ENCODE measurements around the gene EPHX1.

The EPHX1 gene

GRCh38 chr1:225842788-225843425, 33.0 kb downstream of the EPHX1 start:
- DNase-seq (ENCODE audit: low spot score), result no peak

DNA sequence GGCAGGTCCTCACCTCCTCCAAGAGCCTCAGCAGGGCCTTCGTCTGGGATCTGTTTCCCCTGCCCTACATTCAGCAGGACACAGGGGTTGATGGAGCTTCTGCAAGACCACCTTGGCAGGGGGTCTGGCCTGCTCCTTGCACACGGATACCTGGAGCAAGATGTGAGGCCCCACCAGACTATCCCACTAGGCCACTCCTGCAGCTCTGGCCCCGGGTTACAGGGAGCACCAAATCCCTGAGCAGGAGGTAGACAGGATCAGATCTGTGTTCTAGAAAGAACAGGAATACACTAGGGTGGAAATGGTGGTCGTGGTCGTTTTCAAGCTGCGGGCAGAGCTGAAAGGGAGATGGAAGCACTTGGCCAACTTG, 33.5 kb downstream of the EPHX1 start:
- no peak for DNase-seq (ENCODE audit: low spot score)

DNA sequence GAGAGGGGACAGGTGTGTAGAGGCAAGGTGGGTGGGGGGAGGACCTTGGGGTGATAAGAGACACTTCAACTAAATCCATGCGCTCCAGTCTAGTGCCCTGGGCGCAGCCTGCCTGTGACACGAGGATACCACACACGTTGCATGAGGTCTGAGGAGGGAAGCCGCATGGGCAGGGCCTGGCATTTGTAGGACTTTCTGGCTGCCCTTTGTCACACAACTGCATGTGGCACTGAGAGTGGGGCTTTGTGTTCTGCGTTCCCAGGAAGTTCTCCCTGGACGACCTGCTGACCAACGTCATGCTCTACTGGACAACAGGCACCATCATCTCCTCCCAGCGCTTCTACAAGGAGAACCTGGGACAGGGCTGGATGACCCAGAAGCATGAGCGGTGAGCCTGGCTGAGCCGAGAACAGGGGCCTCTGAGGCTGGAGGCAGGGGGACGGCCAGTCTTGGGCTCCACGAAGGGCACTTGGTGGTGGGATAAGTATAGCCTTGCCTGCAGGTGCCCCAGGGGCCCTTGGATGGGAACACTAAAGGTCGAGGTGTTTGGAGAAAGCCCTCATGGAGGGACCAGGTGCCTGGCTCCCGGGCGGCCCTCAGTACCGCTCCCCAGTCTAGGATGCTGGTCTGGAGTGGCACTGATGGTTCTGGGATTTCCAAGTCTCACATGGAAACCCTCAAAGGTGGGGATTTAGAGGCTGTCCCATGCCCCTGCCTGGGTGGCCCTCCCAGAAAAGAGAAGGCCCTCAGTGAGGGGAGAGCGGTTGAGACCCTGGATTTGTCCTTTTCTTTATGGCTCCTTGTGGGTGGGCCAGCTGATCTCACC, 34.5 kb downstream of the EPHX1 start:
- DNase-seq (ENCODE audit: low spot score), result no peak

DNA sequence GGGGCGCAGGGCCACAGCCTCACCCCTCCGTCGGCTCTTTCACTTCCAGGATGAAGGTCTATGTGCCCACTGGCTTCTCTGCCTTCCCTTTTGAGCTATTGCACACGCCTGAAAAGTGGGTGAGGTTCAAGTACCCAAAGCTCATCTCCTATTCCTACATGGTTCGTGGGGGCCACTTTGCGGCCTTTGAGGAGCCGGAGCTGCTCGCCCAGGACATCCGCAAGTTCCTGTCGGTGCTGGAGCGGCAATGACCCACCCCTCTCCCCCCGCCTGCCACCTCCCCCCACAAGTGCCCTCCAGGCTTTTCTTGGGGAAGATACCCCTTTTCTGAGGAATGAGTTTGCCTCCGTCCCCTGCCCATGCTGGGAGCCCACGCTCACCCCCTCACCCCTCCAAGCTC, 35.2 kb downstream of the EPHX1 start:
- DNase-seq (ENCODE audit: low spot score), result no peak

DNA sequence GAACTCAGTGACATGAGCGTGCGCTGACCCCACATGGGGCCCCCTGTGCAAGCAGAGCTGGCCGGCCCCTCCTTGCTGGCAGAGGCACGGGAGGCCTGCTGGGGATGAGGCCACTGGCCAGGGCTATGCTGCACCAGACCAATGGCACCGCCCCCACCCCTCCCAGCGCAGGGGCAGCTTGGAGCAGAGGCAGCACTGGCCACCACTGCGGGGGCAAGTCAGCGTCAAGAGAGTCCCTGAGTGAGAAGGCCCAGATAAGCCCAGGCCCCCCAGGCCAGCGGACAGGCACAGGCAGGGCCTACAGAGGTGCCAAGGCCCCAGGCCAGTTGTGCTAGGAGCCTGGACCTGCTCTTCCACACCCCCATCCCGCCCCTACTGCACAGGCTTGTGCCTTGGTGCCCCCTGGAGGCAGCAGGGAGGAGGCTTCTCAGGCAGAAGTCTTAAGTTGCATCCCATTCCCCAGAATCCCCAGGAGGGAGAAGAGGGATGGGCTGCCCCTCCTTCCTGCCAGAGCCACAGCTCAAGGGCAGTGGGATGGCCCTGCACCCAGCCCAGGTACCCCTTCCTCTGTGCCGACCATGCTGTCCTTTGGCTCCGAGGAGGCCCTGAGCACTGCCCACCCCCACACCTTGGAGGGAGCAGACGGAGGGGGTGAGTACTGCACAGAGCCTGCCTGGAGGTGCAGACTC, 35.8 kb downstream of the EPHX1 start:
- DNase-seq (ENCODE audit: low spot score), result peak; percentile 49

- no peak for DNase-seq (ENCODE audit: low spot score)
Measured at GRCh38 chr1:225846331-225847310, 36.7 kb downstream of the EPHX1 start.

GRCh38 chr1:225847610-225848009, 37.7 kb downstream of the EPHX1 start:
- DNase-seq (ENCODE audit: low spot score), result no peak

- DNase-seq (ENCODE audit: low spot score), result no peak
Measured at GRCh38 chr1:225848030-225848955, 38.4 kb downstream of the EPHX1 start.

- DNase-seq (ENCODE audit: low spot score), result peak; percentile 49
Measured at GRCh38 chr1:225849925-225850324, 40.0 kb downstream of the EPHX1 start.

DNA sequence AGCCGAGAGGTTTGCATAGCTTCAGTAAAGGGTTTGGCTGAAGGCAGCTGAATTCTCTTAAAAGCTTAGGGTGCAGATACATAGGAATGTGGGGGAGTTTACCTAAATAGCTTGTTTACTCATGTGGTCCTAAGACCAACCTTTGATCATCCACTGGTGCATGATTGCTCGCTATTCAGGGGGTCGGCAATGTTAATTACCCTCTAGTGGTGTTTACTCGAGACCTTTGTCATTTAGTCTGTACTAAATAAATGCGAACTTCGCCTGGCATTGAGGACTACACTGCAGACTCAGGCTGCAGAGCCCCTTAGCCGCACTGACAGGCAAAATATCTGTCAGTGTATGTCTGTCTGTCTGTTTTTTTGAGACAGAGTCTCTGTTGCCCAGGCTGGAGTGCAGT, 40.4 kb downstream of the EPHX1 start:
- no peak for DNase-seq (ENCODE audit: low spot score)

- no peak for DNase-seq (ENCODE audit: low spot score)
Measured at GRCh38 chr1:225851805-225852204, 41.9 kb downstream of the EPHX1 start.

- no peak for DNase-seq (ENCODE audit: low spot score)
Measured at GRCh38 chr1:225852413-225853124, 42.6 kb downstream of the EPHX1 start.

GRCh38 chr1:225853441-225853840, 43.5 kb downstream of the EPHX1 start:
- DNase-seq (ENCODE audit: low spot score), result no peak

DNA sequence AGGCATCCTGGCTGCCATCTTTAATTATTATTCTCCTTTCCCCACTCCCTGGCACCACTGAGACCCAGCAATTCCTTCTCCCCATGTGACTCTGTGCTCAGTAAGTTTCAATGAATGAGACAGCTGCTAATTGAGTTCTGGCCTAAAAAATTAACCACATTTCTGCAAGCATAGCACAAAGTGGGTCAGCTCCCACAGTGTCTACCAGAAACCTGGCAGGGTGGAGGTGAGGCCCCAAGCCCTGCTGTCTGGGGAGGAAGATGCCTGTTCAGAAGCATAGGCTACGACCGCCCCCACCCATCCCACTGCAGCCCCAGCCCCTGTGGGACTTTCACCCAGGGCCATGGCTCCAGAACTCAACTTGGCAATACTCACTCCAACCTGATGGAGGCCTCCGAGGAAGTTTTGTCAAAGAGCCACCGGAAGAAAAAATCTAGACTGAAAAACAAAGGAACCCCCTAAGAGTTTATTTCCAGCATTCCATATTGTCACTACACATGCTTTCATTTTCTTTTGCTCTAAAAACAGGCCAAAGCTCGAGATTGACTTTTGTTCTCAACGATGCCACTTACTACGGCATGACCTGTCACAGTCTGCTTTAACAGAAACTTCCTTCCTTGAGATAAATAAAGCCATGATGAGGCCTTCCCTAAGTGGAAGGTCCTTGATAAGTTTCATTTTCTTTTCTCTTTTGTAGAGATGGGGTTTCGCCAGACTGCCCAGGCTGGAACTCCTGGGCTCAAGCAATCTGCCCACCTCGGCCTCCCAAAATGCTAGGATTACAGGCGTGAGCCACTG, 45.8 kb downstream of the EPHX1 start:
- DNase-seq (ENCODE audit: low spot score), result no peak

DNA sequence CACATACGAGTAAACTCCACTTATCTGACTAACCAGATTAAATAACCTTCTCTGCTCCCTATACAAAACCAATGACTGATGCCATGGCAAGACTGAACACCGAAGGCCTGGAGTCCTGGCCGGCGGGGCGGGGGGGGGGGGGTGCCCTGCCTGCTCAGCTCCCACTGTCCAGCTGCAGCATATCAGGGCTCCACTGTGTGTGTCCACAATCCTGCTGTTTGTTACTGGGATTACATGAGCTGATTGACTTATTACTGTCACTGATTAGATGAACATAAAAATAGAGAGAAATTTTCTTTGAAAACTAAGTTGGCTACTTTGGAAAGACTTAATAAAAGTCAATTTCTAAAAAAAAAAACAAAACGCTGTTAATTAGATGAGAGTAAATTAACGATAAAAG, 47.3 kb downstream of the EPHX1 start:
- DNase-seq (ENCODE audit: low spot score), result no peak

DNA sequence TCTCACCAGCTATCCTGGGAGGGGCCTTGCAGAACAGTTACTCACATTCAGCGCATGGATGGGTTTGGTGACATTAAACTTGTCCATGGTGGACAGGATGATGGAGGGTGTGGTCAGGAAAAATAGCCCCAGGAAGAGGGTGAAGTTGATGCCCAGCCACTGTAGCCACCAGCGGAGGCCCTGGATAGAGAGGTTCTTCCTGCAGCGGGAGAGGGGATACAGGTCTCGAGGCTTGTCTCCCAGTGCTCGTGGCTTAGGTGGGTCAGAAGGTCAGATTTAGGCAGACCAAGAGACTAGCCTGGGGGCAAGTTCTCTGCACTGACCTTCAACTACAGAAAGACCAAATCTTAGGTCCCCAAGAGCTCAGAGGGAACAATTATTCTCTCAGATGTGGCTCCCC, 49.2 kb downstream of the EPHX1 start:
- DNase-seq (ENCODE audit: low spot score), result no peak

GRCh38 chr1:225860107-225860506, 50.2 kb downstream of the EPHX1 start:
- DNase-seq (ENCODE audit: low spot score), result no peak

GRCh38 chr1:225860876-225861441, 51.0 kb downstream of the EPHX1 start:
- no peak for DNase-seq (ENCODE audit: low spot score)
